HG03159 (cell line): ENCODE data around the gene DDT.
"Not testable (repeated sequence)": the region's sequence is repeated elsewhere in the genome, so short reads cannot be mapped to it uniquely, and the experiment has no call there.

Source experiments
- ATAC-seq: cut with Tn5 transposase; IDR thresholded peaks from one replicate; pipeline ENCODE4 v1.9.1; 2021; ENCODE audit warnings: mild to moderate bottlenecking, moderate library complexity; ENCODE audit not compliant: unreplicated experiment

DDT gene

DNA sequence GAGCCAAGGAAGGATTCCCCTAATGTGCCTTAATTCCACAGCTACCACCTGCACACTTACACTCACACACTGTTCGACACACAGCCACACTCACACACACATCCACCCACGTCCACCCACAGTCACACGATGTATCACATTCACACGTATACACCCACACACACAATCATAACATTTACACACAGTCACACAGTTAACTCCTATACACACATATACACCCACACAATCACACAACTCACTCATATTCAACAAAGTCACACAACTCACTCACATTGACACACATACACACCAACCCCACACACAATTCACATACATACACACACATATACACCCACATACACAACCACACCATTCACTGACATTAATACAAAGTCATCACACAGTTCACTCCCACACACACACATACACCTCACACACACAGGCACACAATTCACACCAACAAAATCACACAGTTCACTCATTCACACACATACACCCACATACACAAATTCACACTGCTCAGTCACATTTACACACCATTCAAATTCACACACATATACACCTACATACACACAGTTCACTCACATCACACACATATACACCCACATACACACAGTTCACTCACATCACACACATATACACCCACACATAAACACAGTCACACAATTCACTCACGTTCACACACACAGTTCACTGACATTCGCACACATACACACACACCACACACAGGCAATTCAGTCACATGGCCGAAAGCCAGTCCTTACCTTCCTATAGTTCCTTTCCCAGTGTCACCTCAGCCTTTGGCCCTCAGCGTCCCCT, 19.8 kb downstream of the DDT start:
- not testable (repeated sequence) for ATAC-seq

DNA sequence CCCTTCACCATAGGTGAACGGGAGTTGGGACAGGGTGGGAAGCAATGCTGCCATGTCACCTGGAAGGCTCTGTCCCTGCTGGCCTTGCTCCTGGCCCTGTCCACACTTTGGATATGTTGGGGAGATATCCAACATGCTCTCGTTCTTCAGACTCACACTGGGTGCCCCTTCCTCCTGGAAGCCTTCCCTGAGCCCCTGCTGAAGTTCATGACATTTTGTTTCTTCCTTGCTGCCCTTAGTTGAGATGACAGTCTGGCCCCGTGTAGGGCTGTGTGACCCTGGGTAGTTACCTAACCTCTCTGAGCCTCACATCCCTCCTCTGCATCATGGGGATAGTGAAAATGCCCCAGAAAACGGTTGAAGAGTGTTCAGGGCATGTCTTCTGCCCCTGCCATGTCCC, 20.8 kb downstream of the DDT start:
- ATAC-seq: not testable (repeated sequence)

DNA sequence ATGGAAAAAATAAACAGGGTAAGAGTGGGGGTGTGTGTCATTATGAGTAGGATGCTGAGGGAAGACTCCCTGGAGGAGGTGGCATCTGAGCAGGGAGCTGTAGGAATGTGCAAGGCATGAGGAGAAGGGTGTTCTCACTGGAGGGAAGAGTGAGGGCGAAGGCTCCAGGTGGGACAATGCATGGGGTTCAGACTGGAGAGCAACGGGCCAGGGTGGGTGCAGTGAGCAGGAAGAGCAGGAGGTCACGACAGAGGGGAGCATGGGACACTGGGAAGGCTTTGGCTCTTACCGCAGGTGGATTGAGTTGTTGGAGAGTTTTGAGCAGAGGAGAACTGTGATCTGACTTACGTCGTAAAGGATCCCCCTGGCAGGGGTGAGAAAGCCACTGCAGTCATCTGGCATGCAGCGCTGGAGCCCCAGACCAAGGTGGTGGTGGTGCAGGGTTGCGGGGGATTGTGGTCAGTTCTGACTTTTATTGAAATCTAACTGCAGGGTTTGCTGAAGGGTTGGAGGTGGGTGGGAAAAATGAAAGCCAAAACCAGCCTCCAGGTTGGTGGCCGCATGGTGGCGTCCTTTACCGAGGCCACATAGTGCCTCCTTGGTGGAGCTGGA, 21.3 kb downstream of the DDT start:
- ATAC-seq: not testable (repeated sequence)

DNA sequence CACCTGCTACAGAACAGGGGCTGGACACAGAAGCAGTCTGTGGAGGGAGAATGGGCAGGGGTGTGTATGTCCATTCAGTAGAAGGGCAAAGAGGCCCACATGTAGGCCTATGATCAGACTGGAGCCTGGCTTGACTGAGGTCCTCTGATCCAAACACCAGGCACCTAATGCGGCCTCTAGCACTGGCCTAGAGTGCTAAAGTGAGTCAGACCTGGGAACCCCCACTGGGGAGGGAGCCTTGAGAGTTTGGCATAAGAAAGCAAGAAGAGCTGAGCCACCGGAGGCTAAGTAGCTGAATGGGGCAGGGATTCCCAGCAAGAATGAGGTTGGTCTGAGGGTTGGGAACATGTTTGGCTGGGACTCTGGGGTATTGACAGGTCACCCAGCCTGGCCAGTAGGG, 22.9 kb downstream of the DDT start:
- not testable (repeated sequence) for ATAC-seq

DNA sequence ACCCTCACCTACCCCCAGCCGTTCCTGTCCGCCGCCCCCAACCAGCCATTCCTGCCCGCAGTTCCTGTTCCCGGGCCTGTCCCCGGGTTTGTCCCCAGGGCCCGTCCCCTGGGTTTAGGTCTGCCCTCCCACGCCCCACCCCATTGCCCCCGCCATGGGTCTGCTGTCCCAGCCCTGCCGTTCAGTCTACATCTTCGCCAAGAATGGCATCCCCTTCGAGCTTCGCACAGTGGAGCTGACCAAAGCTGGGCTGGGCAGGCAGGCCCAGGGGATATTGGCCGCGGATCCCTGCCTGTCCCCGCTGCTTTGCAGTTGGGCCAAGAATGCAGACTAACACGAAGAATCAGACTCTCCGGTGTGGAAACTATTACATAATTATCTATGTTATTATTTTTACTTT, 24.5 kb downstream of the DDT start:
- ATAC-seq: not testable (repeated sequence)

DNA sequence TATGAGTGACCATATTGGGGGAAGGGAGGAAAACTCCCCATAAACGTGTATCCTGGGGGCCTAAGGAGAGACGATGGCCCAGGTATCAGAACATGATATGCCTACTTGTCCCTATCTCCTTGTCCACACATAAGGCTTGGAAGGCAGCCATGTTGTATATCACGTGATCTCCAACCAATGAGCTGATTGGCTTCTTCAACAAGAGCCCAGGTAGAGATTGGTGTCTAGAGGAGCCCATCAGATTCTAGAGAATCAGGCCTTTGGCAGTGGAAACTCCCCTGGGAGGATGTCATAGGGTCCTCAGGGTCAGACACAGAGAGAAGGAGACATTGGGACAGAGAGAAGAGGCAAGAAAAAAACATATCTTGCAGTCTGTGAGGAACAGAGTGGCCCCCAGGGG, 26.9 kb downstream of the DDT start:
- ATAC-seq: not testable (repeated sequence)

- not testable (repeated sequence) for ATAC-seq
Measured at GRCh38 chr22:23940166-23940565, 34.1 kb downstream of the DDT start.

DNA sequence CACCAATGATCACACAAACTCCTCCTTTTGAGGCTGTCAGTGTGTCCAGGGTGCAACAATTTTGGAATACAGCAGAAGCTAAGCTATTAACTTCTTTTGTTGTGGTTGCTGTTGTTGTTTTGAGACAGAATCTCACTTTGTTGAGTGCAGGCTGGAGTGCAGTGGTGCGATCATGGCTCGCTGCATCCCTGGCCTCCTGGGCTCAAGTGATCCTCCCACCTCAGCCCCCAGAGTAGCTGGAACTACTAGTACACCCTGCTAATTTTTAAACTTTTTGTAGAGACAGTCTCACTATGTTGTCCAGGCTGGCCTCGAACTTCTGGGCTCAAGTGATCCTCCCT, 35.3 kb downstream of the DDT start:
- ATAC-seq: no peak

- no peak for ATAC-seq
Measured at GRCh38 chr22:23938328-23939016, 35.8 kb downstream of the DDT start.

DNA sequence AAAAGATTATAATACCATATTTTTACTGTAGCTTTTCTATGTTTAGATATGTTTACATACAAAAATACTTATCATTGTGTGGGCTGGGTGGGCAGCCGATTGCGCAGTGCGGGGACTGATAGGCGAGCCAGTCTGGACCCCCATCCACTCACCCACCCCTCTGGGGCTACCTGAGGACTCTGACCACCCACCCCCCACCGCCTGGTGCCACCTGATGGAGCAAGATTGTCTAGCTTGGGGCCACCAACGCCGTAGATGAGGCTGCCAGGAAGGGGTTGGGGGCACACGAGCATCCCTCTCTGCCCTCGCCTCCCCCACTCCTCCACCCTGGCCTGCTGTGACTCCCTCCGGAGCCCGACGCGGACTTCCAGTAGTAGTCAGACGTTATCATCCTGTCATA, 47.7 kb downstream of the DDT start:
- ATAC-seq: no peak

DNA sequence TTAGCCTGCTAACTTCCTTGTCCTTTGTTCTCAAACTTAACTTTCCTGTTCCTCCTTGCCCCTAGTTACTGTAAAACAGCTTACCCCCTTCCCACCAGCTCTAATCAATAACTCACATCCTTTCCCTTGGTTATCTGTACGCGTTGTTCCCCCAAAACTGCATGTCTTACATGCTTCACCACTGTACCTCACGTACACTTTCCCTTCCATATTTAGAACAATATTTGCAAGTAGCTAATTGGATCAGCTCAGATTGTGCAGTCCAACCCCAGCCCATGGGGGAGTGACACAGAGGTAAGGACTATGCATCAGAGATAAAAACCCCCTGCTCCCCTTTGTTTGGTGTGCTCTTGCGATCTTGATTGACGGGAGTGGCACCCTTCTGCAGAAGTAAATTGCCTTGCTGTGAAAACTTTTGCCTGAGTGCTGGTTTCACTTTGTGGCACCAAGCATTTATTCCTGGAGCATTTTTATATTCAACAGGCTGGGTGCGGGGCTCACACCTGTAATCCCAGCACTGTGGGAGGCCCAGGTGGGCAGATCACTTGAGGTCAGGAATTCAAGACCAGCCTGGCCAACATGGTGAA, 49.1 kb downstream of the DDT start:
- no peak for ATAC-seq

DNA sequence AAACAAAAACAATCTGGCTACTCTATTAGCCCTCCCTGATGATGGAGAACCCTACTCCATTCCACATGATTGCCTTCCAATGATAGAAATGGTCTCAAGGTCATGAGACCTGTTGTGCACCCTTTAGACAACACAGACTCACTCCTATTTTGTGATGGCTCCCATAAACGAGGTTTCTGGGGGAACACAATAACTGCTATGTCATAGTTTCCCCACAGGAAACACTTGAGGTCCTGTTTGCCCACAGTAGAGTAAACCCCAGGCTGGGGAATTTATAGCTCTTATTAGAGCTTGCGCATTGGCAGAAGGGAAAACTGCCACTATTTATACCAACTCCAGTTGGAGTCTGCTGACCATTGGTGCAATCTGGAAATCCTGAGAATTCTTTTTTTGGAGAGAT, 51.3 kb downstream of the DDT start:
- no peak for ATAC-seq

- ATAC-seq: not testable (repeated sequence)
Measured at GRCh38 chr22:23921586-23922201, 52.5 kb downstream of the DDT start.
